ENCODE measurements around the gene NRGN.
"Not testable (repeated sequence)": the region's sequence is repeated elsewhere in the genome, so short reads cannot be mapped to it uniquely, and the experiment has no call there.

The NRGN gene

DNA sequence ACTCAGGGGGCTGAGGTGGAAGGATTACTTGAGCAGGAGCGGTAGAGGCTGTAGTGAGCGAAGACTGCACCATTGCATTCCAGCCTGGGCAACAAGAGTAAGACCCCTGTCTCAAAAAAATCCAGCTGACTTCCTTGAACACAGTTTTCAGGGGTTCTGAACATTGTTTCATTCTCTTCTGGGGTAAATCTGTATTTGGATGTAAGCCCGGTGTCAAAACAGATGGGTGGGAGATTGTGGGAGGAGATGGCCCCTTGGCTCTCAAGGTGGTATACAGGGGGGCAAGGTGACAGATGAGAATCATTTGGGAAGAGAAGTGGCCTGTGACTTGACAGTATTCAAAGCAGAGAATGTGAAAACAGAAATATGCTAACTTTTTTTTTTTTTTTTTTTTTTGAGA is 17.6 kb downstream of the NRGN start:
- no peak for DNase-seq (ENCODE audit: low read depth in 2 of 2)

DNA sequence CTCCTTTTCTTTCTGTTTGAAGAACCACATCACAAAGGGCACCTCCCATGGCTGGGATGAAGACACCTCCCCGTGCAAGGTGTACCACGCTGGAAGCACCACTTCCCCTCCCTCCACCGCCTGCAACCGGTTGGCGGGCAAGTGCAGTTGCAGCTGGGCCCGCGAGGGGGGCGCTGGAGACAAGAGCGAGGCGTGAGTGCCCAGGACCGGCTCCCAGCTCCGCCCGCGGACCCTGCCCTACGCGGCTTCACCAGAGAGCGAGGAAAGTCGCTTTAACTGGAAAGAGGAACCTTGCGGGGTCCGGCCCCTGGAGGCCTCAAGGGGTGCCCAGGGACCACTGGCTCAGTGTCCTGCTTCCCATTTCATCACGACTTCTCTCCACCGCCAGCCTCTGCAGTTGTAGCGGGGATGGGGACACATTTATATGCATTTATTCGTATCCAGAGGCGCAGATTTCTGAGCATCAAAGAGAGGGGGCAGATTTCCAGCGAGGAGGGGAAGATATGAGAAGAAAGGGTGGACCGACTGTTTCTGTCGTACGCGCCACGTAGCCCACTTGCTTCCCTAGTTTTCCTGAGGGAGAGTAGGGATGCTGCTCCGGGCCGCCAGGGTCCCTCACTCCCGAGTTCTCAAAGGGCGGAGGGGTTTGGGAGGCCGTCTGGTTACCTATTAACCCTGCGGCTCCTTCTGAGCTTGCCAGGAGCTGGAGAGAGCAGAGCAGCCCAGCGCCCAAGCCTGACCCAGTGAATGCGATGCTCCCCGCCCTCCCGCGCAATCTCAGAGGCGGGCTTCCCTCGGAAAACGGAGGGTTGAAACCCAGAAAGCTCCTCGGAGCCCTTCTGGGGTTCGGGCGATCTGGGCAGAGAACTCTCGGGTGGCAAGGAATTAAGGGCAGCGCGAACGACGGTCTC is 18.9 kb downstream of the NRGN start:
- DNase-seq (ENCODE audit: low read depth in 2 of 2), result no peak

DNA sequence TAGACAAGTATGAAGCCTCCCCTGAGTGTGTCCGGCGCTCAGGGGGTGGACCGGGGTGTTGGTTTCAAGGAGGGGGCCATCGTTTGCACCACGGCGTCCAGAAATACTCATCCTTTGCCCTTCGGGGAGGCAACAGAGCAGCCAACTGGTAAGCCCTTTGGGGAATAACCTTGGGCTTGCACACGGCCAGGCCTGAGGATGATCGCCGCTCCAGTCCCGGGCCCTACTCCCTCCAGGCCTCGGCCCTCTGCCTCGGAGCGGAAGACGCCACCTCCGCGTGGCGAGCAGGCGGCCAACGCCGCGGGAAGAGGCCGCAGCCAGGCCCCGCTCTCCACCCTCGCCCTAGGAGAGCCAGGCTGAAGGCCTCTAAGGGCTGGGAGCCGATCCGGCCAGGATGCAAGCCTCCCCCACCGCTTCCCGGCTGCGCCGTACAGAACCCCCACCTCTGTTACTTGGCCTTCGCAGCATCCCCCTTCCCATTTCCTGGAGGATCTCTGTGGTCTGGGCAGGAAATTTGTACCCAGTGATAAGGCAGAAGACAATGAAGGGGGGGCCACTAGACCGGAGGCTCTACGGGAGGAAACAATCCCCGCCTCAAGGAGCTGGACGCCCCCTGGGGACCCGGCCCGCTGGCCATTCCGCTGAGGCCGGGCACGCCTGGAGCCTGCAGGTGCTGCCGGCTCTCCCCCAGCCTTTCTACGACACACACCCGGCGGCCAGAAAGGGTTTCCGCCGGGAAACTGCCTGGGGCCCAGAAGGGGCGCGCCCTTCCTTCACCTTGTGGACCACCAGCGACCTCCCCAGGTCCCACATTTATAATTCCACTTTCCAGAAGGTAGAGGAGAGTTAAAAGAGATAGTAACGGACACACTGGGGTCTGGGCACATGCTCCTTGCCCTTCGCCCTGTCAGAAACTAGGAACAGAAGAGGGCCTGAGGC is 19.8 kb downstream of the NRGN start:
- DNase-seq (ENCODE audit: low read depth in 2 of 2), result no peak

DNA sequence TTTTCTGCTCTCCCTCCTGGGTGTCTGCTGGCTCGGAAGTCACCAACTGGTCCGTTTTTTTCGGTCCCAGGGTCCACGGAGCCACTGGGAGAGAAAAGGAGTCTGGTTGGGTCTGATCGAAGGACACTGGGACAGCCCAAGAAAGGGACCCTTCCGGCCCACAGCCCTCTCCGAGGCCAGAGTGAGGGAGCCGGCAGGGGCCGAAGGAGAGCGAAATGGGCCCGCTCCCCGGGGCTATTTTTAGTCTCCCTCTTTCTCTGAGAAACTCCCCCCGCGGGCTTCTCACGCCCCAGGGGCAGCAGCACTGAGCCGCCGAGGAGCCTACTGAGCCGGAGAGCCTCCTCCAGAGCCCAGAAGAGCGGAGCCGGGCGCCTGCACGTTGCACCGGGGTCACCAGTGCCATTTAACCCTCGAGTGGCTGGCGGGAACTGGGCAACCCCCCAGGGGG is 20.5 kb downstream of the NRGN start:
- DNase-seq (ENCODE audit: low read depth in 2 of 2), result no peak

DNA sequence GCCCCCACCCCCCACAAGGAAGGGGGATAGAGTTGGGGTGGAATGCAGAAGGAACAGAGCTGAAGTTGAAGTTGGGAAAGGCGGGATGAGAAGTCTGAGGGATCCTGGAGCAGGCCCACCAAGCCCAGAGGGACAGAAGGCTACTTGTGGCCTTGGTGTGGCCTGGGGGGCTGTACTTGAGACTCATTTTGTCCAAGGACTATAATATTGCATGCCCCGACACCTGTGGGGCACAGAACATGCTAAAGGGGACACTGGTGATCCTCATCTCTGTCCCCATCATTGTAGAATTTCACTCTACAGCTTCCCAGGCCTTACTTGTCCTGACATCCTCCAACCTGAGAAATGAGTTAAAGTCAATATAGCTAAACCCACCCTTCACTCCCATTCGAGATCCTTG is 21.1 kb downstream of the NRGN start:
- DNase-seq (ENCODE audit: low read depth in 2 of 2), result no peak

DNA sequence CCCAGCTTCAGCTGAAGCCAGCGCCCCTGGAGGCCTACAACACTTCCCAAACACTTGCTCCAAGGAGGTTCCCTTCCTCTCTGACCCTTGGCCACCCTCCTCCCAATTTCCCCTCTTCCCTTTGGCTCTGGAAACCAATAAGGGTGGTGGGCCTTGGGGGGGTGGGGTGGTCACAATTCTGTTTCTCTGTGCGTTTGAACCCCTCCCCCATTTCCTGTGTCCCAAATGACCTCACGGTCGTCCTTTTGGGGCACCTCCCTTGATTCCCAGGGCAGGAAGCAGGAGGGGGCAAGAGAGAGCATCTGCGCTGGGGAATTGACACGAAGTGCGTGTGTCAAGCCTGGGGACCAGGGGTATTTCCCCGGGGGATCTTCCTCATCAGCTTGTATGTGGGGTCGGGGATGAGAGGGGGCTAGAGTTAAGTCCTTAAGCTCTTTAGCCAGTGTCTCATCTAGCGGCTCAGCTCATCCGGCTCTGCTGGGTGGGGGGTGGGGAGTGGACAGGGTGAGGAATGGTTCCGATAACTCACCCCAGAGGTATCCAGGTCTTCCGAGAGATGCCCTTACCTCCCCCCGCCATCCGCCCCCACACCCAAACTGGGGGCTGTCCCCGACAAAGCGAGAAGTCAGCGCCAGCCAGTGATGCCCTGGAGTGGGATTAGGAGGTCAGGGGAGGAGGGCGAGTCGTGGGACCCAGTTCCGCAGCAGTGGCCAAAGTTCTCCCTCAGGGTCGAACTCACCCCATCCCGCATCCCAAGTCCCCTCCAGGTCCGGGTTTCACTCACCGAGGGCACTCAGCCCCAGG is 21.8 kb downstream of the NRGN start:
- no peak for DNase-seq (ENCODE audit: low read depth in 2 of 2)

DNA sequence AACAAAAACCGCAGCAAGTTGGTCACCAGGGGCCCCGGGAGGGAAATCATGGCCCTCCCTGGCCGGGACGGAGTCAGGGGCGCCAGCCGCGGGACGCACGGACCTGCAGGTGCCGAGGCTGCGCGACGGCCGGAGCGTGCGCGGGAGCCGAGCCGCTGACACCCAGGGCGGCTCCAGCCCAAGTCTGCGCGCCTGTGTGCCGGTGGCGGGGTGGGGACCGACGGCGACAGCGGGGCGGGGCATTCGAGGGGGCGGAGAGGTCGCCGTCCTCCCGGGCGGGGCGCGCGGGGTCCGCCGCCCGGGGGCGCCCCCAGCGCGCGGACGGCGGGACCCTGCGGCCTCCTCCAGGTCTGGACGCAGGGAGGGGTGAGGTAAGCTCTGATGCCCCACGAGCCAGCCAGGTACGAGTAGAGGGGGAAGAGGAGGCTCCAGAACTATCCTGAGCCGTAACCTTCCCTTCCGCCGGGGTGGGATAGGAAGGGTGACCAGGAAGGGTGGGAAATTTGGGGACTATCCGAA is 22.4 kb downstream of the NRGN start, which contains the start of gene ESAM:
Gene ESAM (minus strand): TSS at position 186 of the 519 bp plus-strand sequence. CDS start 136 bp downstream, at position 50.
- DNase-seq (ENCODE audit: low read depth in 2 of 2), result peak in 1 of 2 donors; percentile 30

DNA sequence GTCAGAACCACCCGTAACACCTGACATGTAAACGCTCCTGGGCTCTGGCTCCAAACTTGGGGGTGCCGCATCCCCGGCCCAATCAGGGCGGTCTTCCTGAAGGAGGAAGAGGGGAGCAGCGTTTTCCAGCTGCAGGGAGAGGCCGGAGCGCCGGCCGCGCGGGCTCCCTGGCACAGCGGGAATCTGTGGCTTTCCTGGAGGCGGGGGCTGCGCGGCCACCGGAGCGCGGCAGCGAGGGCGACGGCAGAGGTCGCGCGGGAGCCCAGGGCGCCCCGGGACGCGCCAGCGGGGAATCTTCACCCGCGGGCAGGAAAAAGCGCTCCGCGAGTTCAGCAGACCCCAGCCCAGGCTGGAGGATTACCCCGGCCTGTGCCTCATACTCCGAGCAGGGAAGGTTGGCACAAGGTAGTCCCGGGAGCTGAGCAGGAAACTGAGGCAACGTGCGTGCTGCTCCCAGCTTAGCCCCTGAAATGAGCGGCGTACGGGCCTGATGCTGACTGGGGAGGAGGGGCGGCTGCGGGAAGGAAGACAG is 22.9 kb downstream of the NRGN start:
- DNase-seq (ENCODE audit: low read depth in 2 of 2), result no peak

DNA sequence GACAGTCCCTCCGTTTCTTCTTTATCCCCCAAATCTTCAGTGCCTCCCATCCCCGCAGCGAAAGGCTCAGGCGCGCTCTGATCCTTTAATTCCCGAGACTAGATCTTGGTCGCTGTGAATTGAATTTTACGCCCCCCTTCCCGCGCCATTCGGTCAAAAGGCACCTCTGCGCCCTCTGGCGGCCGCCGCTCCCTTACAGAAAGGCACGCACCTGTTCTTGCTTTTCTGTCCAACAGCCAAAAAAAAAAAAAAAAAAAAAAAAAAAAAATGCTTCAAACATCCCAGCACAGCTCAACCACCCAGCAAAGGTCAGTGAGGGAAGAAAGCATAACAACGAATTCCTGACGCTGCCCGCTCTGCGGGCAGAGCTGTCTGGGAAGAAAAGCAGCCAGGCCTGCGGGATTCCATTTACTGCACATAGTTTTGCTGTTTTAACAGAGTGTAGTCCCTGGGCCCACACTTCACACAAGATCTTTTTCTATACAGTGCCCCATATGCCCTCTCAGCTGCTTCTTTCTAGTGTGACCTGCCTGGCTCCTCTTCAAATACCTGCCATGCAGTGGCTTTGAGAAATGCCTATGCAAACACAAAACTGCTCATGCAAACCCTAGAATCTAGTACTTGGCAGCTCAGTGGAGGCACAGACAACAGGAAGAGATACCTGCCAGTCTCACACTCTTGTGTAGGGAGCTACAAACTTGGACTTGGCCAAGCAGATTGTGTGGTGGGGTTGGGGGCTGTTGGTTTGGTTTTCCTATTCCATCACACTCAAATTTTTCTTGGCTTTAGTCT is 23.6 kb downstream of the NRGN start:
- DNase-seq (ENCODE audit: low read depth in 2 of 2), result peak; percentile 60 to 66

DNA sequence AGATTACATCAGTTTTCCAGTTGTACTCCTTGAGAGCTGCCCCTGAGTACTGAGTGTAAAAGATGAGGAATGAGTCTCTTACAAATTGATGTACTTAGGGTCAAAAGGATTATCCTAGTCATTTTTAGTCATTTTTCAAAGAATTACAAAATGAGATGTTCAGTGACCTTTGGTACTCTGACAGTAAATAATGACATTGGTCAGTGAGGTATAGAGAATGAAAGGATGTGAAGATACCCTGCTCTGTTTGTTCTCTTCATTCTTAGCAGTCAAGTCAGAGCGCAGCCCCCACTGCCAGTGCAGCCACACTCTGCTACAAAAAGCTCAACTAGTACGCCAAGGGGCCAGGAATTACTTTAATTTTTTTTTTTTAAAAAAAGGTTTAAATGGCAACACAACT is 26.4 kb downstream of the NRGN start:
- DNase-seq (ENCODE audit: low read depth in 2 of 2), result no peak

DNA sequence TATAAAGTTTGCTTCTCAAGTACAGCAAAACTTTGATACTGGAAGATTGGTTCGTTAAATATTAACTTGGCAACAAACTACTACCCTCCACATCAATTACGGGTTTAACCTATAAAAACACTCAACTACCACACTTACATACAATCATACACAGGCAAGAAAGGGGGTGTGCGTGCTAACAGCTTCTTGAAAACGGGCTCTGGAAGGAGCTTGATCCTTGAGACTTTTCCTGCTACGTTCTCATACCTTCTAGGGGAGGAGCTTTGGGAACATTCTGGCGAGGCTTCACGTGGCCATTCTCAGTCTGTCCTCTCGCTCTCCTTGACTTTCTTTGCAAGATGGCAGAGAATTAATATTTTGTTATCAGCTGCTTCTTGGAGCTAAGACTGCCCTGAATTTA is 29.2 kb downstream of the NRGN start:
- no peak for DNase-seq (ENCODE audit: low read depth in 2 of 2)

DNA sequence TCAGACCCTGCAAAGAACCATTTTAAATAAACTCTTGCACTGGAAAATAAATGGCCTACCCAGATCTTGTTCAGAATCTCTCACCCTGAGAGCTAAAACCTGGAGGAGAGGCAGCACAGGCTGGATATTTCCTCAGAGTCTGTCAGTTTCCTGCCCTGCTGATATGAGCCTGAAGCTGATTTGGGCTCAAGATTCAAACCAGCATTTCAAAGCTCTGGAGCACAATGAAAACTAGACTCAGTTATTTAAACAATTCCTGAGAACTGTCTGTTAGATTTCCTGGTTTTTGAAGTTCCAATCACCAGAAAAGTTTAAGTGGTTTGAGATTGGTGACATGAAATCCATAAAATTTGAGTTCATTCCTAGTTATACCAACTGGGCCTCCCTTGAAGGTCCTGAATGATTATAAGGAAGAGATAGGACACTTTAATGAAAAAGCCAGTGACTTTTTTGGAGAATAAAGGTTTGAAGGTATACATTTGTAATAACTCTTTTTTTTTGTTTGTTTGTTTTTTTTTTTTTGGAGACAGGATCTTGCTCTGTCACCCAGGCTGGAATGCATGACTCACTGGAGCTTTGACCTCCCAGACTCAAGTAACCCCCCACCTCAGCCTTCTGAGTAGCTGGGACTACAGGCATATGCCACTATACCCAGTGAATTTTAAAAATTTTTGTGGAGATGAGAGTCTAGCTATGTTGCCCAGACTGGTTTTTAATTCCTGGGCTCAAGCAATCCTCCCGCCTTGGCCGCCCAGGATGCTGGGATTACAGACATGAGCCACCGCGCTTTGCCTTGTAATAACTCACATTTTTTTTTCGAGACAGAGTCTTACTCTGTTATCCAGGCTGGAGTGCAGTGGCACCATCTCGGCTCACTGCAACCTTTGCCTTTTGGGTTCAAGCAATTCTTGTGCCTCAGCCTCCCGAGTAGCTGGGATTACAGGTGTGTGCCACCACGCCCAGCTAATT is 30.3 kb downstream of the NRGN start:
- no peak for DNase-seq (ENCODE audit: low read depth in 2 of 2)

DNA sequence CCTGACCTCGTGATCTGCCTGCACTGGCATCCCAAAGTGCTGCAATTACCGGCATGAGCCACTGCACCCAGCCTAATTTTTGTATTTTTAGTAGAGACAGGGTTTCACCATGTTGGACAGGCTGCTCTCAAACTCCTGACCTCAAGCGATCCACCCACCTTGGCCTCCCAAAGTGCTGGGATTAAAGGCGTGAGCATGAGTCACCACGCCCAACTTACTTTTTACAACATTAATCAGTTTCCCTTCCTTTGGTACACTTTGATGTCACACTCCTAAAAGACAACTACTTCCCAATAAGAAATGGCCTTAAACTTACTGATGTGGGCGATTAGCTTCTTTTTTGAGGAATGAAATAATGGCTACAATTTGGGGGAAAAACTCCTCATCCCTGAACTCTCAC is 31.2 kb downstream of the NRGN start:
- not testable (repeated sequence) for DNase-seq (ENCODE audit: low read depth in 2 of 2)

DNA sequence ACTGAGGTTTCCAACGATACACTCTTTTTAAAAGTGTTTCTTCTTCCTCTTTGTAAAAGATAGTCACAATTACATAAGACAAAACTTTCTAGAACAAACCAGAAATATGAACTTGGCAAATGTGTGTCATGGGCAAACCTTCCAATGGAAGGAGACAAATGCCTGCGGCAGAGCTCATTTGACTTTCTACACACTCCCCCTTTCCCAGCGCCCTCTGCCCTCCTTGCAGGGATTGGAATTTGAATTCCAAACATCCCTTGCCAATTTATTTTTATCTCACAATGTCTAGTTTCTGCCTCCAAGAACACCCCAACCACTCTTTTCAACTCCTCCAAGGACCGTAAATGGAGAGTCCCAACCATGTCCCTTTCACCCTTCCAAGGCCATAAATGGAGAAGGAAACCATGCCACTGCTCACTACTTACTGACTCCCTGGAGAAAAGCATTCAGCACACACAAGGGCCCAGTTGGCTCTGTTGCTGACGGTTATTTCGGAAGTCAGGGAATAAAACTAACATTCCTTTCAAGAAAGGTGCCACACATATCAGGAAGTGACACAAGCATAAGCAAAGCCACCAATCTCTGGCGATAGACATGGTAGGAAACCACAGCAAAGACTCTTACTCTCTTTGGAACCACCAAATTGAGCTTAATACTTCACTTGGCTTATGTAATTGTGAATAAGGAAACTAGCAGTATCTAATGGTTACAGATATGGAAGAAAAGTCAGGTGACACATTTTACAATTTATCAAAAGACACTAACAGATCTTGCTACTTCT is 37.3 kb downstream of the NRGN start:
- no peak for DNase-seq (ENCODE audit: low read depth in 2 of 2)

DNA sequence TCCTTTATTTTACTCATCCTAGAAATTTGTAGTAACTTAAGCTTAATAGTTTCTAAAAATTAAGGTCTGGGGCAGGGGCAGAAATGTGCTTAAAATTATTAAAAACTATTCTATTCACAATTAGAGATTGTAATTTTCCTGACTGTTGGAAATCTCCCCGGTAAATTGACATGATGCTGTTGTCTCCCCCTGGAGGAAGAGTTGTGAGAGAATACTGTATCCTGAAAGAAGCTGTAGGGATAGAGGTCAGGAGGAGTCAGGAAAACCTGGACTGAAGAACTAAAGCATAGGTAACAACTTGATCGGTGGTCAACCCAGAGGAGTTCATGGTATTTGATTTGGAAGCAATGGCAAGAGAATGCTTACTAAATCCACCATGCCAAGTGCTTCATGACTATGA is 38.5 kb downstream of the NRGN start:
- DNase-seq (ENCODE audit: low read depth in 2 of 2), result no peak

DNA sequence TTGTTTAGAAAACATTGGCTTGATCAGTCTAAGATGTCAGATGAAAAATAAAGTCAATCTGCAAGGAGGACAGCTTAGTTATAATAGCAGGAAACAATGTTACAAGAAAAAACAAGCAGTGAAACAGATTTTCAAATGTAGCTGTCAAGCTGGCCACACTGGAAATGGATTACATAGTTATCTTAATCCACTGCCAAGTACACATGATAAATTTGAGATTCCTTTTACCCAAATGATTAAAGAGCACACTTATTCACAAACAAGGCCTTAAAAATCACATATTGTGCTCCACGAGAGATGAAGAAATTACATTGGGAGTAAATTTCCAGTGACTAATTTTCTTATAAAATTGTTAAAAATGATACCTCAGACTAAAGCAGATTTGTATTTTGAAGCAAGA is 39.8 kb downstream of the NRGN start:
- DNase-seq (ENCODE audit: low read depth in 2 of 2), result no peak

DNA sequence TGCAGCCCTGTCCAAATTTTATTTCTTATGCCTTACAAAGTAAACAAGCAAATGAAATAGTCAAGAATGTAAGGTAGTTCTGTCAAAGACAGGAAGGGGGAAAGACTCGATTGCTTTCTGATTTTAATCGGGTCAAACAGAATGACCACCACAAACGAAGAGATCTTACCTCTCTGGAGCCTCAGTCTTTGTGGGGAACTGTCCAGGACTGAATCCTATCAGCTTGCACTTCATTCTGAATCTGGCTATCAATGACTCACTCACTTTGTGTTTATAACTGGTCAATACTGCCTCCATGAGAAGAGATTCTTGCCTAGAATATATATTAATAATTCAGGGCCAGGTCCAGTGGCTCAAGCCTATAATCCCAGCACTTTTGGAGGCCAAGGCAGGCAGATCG is 43.3 kb downstream of the NRGN start:
- DNase-seq (ENCODE audit: low read depth in 2 of 2), result no peak

DNA sequence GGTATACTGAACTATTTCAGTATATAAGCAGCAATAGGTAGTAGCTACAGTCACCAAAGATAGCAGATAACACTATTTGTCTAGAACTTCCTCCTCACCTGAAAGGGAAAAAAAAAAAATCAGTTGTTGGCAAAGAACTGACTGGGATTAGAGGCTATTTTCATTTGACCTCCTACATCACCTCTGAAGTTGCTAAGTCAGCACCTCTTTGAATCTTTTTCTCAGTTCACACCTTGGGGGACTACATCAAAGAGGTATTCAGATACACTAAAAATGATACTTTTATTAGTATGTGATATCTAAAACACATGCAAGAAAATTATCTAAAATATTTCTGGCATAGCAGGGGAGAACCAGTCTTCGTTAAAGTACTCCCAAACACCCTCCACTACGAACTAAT is 44.3 kb downstream of the NRGN start:
- no peak for DNase-seq (ENCODE audit: low read depth in 2 of 2)

Measured in stimulated activated CD8-positive, alpha-beta memory T cell treated with anti-CD3 and anti-CD28 coated beads, Interleukin-15, amount 100 ng/mL, for 4 hours (primary cell).